ENCODE measurements around the gene BECN2.
A peak's percentile ranks its signal among the peaks of the same experiment; 100 is the strongest.

BECN2 gene

DNA sequence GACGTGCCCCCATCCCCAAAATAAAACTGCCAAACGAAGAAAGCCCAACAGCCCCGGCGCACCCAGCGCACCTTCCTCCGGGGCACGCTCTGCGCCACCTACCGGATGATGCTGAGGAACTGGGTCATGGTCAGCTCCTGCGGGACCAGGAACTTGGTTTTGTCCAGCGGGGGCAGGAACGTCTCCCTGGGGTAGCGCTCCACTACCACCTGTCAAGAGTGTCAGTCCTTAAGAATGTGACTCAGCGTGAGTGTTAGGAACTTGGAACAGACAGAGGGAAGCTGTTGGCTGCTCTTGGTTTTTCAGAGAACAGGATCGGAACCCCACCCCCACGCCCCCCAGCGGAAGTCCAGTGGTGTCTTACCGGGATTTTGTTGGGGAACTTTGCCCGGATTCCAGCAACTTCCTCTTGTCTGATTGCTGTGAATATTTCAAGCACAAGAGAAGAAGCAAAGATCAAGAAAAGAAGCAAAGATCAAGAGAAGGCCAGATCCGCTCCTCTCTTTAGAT, 40.9 kb downstream of the BECN2 start:
- no peak overlapping the region for H3K4me2 ChIP-seq (ENCODE audit: low read depth, low read length, poor library complexity, severe bottlenecking)
- H3K9me3 ChIP-seq (ENCODE audit: insufficient read depth, low read length) = no peaks in the 10 kb centered on the region
- H3K79me2 ChIP-seq (ENCODE audit: insufficient read depth, low read length) = no peaks in the 10 kb centered on the region
- H3K9me2 ChIP-seq (replicated peaks; ENCODE audit: insufficient read depth, low read length) = no peaks in the 10 kb centered on the region
- no peak overlapping the region for H3K9ac ChIP-seq (ENCODE audit: low read length)
- no peak for TF ChIP-seq EZH2phosphoT487 (conservative IDR thresholded peaks at IDR 0.05; ENCODE audit: low read length)
- TF ChIP-seq, protein P1, sequence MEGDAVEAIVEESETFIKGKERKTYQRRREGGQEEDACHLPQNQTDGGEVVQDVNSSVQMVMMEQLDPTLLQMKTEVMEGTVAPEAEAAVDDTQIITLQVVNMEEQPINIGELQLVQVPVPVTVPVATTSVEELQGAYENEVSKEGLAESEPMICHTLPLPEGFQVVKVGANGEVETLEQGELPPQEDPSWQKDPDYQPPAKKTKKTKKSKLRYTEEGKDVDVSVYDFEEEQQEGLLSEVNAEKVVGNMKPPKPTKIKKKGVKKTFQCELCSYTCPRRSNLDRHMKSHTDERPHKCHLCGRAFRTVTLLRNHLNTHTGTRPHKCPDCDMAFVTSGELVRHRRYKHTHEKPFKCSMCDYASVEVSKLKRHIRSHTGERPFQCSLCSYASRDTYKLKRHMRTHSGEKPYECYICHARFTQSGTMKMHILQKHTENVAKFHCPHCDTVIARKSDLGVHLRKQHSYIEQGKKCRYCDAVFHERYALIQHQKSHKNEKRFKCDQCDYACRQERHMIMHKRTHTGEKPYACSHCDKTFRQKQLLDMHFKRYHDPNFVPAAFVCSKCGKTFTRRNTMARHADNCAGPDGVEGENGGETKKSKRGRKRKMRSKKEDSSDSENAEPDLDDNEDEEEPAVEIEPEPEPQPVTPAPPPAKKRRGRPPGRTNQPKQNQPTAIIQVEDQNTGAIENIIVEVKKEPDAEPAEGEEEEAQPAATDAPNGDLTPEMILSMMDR (IDR thresholded peaks at IDR 0.05; ENCODE audit: insufficient read depth, low read length, poor library complexity, severe bottlenecking) = peak; percentile 42
- no peak overlapping the region for H3K4me3 ChIP-seq (ENCODE audit: insufficient read depth, low read length, poor library complexity, severe bottlenecking)
- no peak overlapping the region for H3K27ac ChIP-seq (ENCODE audit: low read depth, low read length)
- H3K27me3 ChIP-seq (ENCODE audit: low read length) = no peaks in the 10 kb centered on the region
- H3K36me3 ChIP-seq (ENCODE audit: low read length) = no peaks in the 10 kb centered on the region
- no peaks in the 10 kb centered on the region for H3F3A ChIP-seq (ENCODE audit: insufficient read depth)
- H4K20me1 ChIP-seq (ENCODE audit: low read depth, low read length) = no peaks in the 10 kb centered on the region
- no peak overlapping the region for H2AFZ ChIP-seq (ENCODE audit: low read depth, low read length, severe bottlenecking)

DNA sequence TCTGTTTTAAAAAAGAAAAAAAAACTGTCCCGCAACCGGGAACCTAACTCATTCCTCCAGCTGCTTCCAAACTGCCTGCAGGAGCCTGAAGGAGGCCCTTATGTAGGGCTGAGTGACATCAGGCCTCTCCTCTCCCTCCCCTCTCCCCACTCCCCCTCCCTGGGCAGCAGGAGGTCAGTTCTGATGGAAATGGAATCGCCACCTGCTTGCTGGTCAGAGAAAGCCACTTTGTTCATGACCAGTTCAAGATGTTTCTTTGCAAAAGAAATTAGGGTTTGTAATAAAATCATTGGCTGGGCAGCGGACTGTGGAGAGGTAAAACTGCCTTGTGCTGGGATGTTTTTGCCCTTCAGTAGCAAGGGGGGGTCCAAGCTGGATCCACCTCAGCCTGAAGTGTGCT, 41.5 kb downstream of the BECN2 start, which contains the start of gene MAP1LC3C:
MAP1LC3C (minus strand) TSS at position 73 of the 400 bp plus-strand sequence. CDS start 90 bp downstream, outside the sequence.
- no peaks in the 10 kb centered on the region for H3K27me3 ChIP-seq (ENCODE audit: low read length)
- H3K9me3 ChIP-seq (ENCODE audit: insufficient read depth, low read length) = no peaks in the 10 kb centered on the region
- H3K9ac ChIP-seq (ENCODE audit: low read length) = no peak within 1 kb of the TSS
- H3K4me3 ChIP-seq (ENCODE audit: insufficient read depth, low read length, poor library complexity, severe bottlenecking) = no peak within 1 kb of the TSS
- H3F3A ChIP-seq (ENCODE audit: insufficient read depth) = no peaks in the 10 kb centered on the region
- H3K36me3 ChIP-seq (ENCODE audit: low read length) = no peaks in the 10 kb centered on the region
- H3K4me2 ChIP-seq (ENCODE audit: low read depth, low read length, poor library complexity, severe bottlenecking) = no peak within 1 kb of the TSS
- TF ChIP-seq, protein P1 (IDR thresholded peaks at IDR 0.05; ENCODE audit: insufficient read depth, low read length, poor library complexity, severe bottlenecking) = no peak
- TF ChIP-seq EZH2phosphoT487 (conservative IDR thresholded peaks at IDR 0.05; ENCODE audit: low read length) = no peak
- H4K20me1 ChIP-seq (ENCODE audit: low read depth, low read length) = no peaks in the 10 kb centered on the region
- no peak within 1 kb of the TSS for H3K27ac ChIP-seq (ENCODE audit: low read depth, low read length)
- no peak within 1 kb of the TSS for H2AFZ ChIP-seq (ENCODE audit: low read depth, low read length, severe bottlenecking)
- H3K79me2 ChIP-seq (ENCODE audit: insufficient read depth, low read length) = no peaks in the 10 kb centered on the region
- H3K9me2 ChIP-seq (replicated peaks; ENCODE audit: insufficient read depth, low read length) = no peaks in the 10 kb centered on the region

DNA sequence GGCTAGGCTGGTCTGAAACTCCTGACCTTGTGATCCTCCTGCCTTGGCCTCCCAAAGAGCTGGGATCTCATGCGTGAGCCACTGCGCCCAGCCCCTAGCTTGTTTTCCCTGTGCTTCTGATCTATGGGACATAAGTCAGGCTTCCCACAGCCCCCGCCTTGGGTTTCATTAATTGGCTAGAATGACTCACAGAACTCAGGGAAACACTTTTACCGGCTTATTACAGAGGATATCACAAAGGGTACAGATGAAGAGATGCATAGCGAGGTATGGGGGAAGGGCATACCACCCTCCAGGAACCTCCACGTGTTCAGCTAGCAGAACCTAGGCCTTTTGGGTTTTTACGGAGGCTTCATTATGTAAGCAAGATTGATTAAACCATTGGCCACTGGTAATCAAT, 42.9 kb downstream of the BECN2 start:
- H3K9me2 ChIP-seq (replicated peaks; ENCODE audit: insufficient read depth, low read length) = no peaks in the 10 kb centered on the region
- H2AFZ ChIP-seq (ENCODE audit: low read depth, low read length, severe bottlenecking) = no peak overlapping the region
- no peak overlapping the region for H3K4me3 ChIP-seq (ENCODE audit: insufficient read depth, low read length, poor library complexity, severe bottlenecking)
- H3K4me2 ChIP-seq (ENCODE audit: low read depth, low read length, poor library complexity, severe bottlenecking) = no peak overlapping the region
- TF ChIP-seq, protein P1 (IDR thresholded peaks at IDR 0.05; ENCODE audit: insufficient read depth, low read length, poor library complexity, severe bottlenecking) = no peak
- TF ChIP-seq EZH2phosphoT487 (conservative IDR thresholded peaks at IDR 0.05; ENCODE audit: low read length) = no peak
- no peak overlapping the region for H3K27ac ChIP-seq (ENCODE audit: low read depth, low read length)
- H3F3A ChIP-seq (ENCODE audit: insufficient read depth) = no peaks in the 10 kb centered on the region
- no peaks in the 10 kb centered on the region for H3K36me3 ChIP-seq (ENCODE audit: low read length)
- H3K27me3 ChIP-seq (ENCODE audit: low read length) = no peaks in the 10 kb centered on the region
- no peak overlapping the region for H3K9ac ChIP-seq (ENCODE audit: low read length)
- H3K79me2 ChIP-seq (ENCODE audit: insufficient read depth, low read length) = no peaks in the 10 kb centered on the region
- no peaks in the 10 kb centered on the region for H4K20me1 ChIP-seq (ENCODE audit: low read depth, low read length)
- no peaks in the 10 kb centered on the region for H3K9me3 ChIP-seq (ENCODE audit: insufficient read depth, low read length)
